K562 (cell line): ENCODE measurements around the gene WNK2. TPM values are rescaled to one million over a fixed set of nuclear protein-coding genes. Genes with fewer than 3 reads are reported as not detected.

Source experiments
- ATAC-seq: fragments of 200-7000 bp; cut with Tn5 transposase; 3 replicates; pipeline ENCODE4 v1.9.1; 2020; ENCODE audit warnings: moderate library complexity
- BruUV-seq: library from RNA; stranded (reverse); fragments of 400-500 nt; replicated peaks from 2 replicates; lab custom pipeline; 2021; lab: Mats Ljungman, UMichigan
- CTCF ChIA-PET: fragments of 300-600 bp; formaldehyde crosslinking; extraction: SDS; loops from one replicate; lab custom pipeline; 2021; ENCODE audit warnings: low intra/inter-chr PET ratio; lab: Yijun Ruan, JAX
- POLR2A ChIA-PET: fragments of 300-600, 350-650 bp; sonication (Branson Sonifier 250); formaldehyde crosslinking; extraction: SDS; loops from one replicate; lab custom pipeline; 2021; ENCODE audit warnings: antibody characterized with exemption, inconsistent platforms; lab: Yijun Ruan, JAX
- DNase-seq, 4 experiments: peaks; one replicate each; pipeline versions ENCODE4 v3.0.0 to v3.0.0-alpha.2; 2011 to 2018; ENCODE audit warnings: low spot score in 3 of 4, mixed read lengths in 3 of 4; ENCODE audit errors: extremely low read depth in 1 of 4
- FAIRE-seq: peaks from 2 replicates; lab custom pipeline; 2011; peaks lifted over from hg19 to GRCh38; lab: Jason Lieb, UNC
- H2AFZ ChIP-seq: 2 replicates; pipeline ENCODE4 v1.6.0; 2011; ENCODE audit warnings: low read depth, low read length, control low read depth, inconsistent platforms
- H3K27ac ChIP-seq: fragments of 200-600 bp; 3 replicates; pipeline ENCODE4 v1.8.0; 2011; ENCODE audit warnings: low read depth, mild to moderate bottlenecking, control low read depth, inconsistent platforms, low read length, moderate library complexity, mixed read lengths; ENCODE audit errors: extremely low read depth
- H3K27me3 ChIP-seq, 2 experiments: fragments of 300-600 bp in 1 of 2; 2 replicates in 1 of 2; 3 replicates in 1 of 2; pipeline versions ENCODE4 v1.6.0 to v1.8.0; 2011; ENCODE audit warnings: inconsistent platforms in 2 of 2, low read length in 2 of 2, mild to moderate bottlenecking in 1 of 2, mixed read lengths in 1 of 2, moderate library complexity in 1 of 2; ENCODE audit not compliant: control insufficient read depth in 2 of 2, insufficient read depth in 2 of 2
- H3K36me3 ChIP-seq: fragments of 300-600 bp; 3 replicates; pipeline ENCODE4 v1.8.0; 2011; ENCODE audit warnings: mild to moderate bottlenecking, low read length, inconsistent platforms; ENCODE audit not compliant: control insufficient read depth, insufficient read depth
- H3K4me1 ChIP-seq, 2 experiments: fragments of 200-600 bp in 1 of 2; replicated peaks in 1 of 2; 2 replicates in 1 of 2; 3 replicates in 1 of 2; pipeline versions ENCODE4 v1.5.1 to v1.8.0; 2011; ENCODE audit warnings: inconsistent platforms in 2 of 2, low read length in 2 of 2, mild to moderate bottlenecking in 1 of 2, mixed read lengths in 1 of 2, moderate library complexity in 1 of 2; ENCODE audit not compliant: control insufficient read depth in 2 of 2, insufficient read depth in 2 of 2
- H3K4me2 ChIP-seq: 2 replicates; pipeline ENCODE4 v1.6.1; 2011; ENCODE audit warnings: low read length, control low read depth, inconsistent platforms, mixed read lengths; ENCODE audit not compliant: insufficient read depth
- H3K4me3 ChIP-seq: fragments of 200-600 bp; sonication (generic), shearing (Covaris generic); 2 replicates; pipeline ENCODE4 v1.5.1; 2016; ENCODE audit warnings: control low read depth, inconsistent platforms
- H3K79me2 ChIP-seq: fragments of 200-600 bp; 3 replicates; pipeline ENCODE4 v1.8.0; 2011; ENCODE audit warnings: low read length, inconsistent platforms; ENCODE audit not compliant: control insufficient read depth, insufficient read depth
- H3K9ac ChIP-seq, 2 experiments: 2 replicates each; pipeline versions ENCODE4 v1.6.0 to v1.6.1; 2011; ENCODE audit warnings: low read depth in 2 of 2, low read length in 2 of 2, control low read depth in 1 of 2, inconsistent platforms in 1 of 2, mild to moderate bottlenecking in 1 of 2, mixed read lengths in 1 of 2; ENCODE audit not compliant: insufficient read depth in 1 of 2
- H3K9me1 ChIP-seq: one replicate; pipeline ENCODE4 v1.6.0; 2011; ENCODE audit warnings: inconsistent platforms, mild to moderate bottlenecking, low read length, moderate library complexity; ENCODE audit not compliant: control insufficient read depth, insufficient read depth
- H3K9me3 ChIP-seq: replicated peaks from 2 replicates; pipeline ENCODE4 v1.5.1; 2011; ENCODE audit warnings: low read depth, low read length, inconsistent platforms; ENCODE audit not compliant: control insufficient read depth, insufficient read depth
- H4K20me1 ChIP-seq: replicated peaks from 2 replicates; pipeline ENCODE4 v1.6.1; 2011; ENCODE audit warnings: low read length, inconsistent platforms, mixed read lengths; ENCODE audit not compliant: control insufficient read depth, insufficient read depth
- EP300 ChIP-seq: IDR thresholded peaks from 2 replicates; pipeline ENCODE4 v1.6.1; 2012; ENCODE audit warnings: low read length, improper control_type of control experiment
- HEY1 ChIP-seq: fragments of 250-450 bp; sonication (Bioruptor Pico); IDR thresholded peaks from 2 replicates; pipeline ENCODE4 v1.5.0; 2020; ENCODE audit warnings: mild to moderate bottlenecking, moderate library complexity, borderline replicate concordance
- NRF1 ChIP-seq, 2 experiments: fragments of 450-650 bp; IDR thresholded peaks in 1 of 2; conservative IDR thresholded peaks in 1 of 2; 2 replicates each; pipeline ENCODE4 v1.6.1; 2014; ENCODE audit warnings: mild to moderate bottlenecking in 2 of 2
- RBM25 ChIP-seq: fragments of 200-400 bp; formaldehyde crosslinking; IDR thresholded peaks from 2 replicates; pipeline ENCODE4 v1.6.1; 2018; ENCODE audit warnings: low read length, low read depth, moderate library complexity; ENCODE audit not compliant: severe bottlenecking
- SIRT6 ChIP-seq: IDR thresholded peaks from one replicate; pipeline ENCODE4 v1.6.1; 2012; ENCODE audit warnings: low read depth, mild to moderate bottlenecking, control low read depth, inconsistent platforms, low read length, moderate library complexity
- SMAD4 ChIP-seq: fragments of 250-450 bp; sonication (Bioruptor Pico); conservative IDR thresholded peaks from 2 replicates; pipeline ENCODE4 v1.8.0; 2021; ENCODE audit warnings: inconsistent platforms, mild to moderate bottlenecking, moderate library complexity
- THRA ChIP-seq: fragments of 450-650 bp; IDR thresholded peaks from 2 replicates; pipeline ENCODE4 v1.6.1; 2017; ENCODE audit warnings: mild to moderate bottlenecking, moderate library complexity
- XRCC4 ChIP-seq: IDR thresholded peaks from one replicate; pipeline ENCODE4 v1.6.1; 2011; ENCODE audit not compliant: insufficient read depth, insufficient read length; ENCODE audit errors: extremely low read depth
- ZNF197 ChIP-seq: fragments of 200-800 bp; sonication (Bioruptor generic); IDR thresholded peaks from 2 replicates; pipeline ENCODE4 v1.6.1; 2016; ENCODE audit warnings: low read depth, missing genetic modification characterization, missing compliant biosample characterization
- ZNF511 ChIP-seq: sonication (generic); formaldehyde crosslinking; IDR thresholded peaks from 2 replicates; pipeline ENCODE4 v1.8.0; 2022; ENCODE audit warnings: mild to moderate bottlenecking, missing genetic modification reagents
- ZNF696 ChIP-seq: fragments of 250-450 bp; sonication (Bioruptor Pico); conservative IDR thresholded peaks from 2 replicates; pipeline ENCODE4 v1.4.0; 2020; ENCODE audit warnings: mild to moderate bottlenecking, moderate library complexity
- ZSCAN29 ChIP-seq: fragments of 450-650 bp; IDR thresholded peaks from 2 replicates; pipeline ENCODE4 v1.6.1; 2017
- WGBS: fragments of 100-300 bp; shearing (Covaris generic); methylation state at CpG from one replicate; pipeline ENCODE4 v1.1.6; 2016; ENCODE audit warnings: low coverage, mixed read lengths; ENCODE audit not compliant: insufficient coverage; ENCODE audit errors: missing lambda C conversion rate; 5-methylcytosine and 5-hydroxymethylcytosine counted together
- in situ Hi-C: fragments of 300-500 bp; cut with MboI; formaldehyde crosslinking; loops from 4 replicates; pipeline ENCODE4 v1.15.0; 2018; ENCODE audit warnings: inconsistent platforms, mixed read lengths
- intact Hi-C: fragments of 100-400 bp; cut with micrococcal nuclease; formaldehyde crosslinking; loops from 2 replicates; pipeline ENCODE4 v1.14.2; 2022
- polyA plus RNA-seq, 8 experiments: library from polyadenylated mRNA; depleted of rRNA in 4 of 8; stranded (reverse) in 5 of 8; unstranded in 3 of 8; fragments of >200 nt; fragmentation: Nextera tagmentation in 2 of 8; fragmentation: Illumina TruSeq in 1 of 8; extraction: Ambion mirVana in 2 of 8; extraction: Trizol in 1 of 8; gene quantifications; 2 replicates each; pipeline versions ENCODE4 v1.2.1 to v1.2.3, GENCODE V29; 2011 to 2014; ENCODE audit warnings: inconsistent platforms in 1 of 8, missing spikeins in 1 of 8
- total RNA-seq, 7 experiments: library from RNA; depleted of rRNA in 6 of 7; stranded (reverse); fragments of >200 nt in 6 of 7; fragmentation: Illumina TruSeq in 2 of 7; extraction: Trizol in 2 of 7; gene quantifications; 2 replicates each; pipeline versions ENCODE4 v1.2.1 to v1.2.3, GENCODE V29; 2011 to 2021; ENCODE audit warnings: low replicate concordance in 1 of 7

The WNK2 gene
- total and polyA plus RNA-seq, 9 of the 15 experiments (the other 6 are each of a cell fraction or from before 2014, with no cell fraction given): 0.36 to 3.3 (median 0.64) TPM; not detected in 2

- no TSS peak for BruUV-seq
- H2AFZ ChIP-seq: no peak overlapping the region
- no peak for DNase-seq
- H3K9me1 ChIP-seq: no peaks in the 10 kb centered on the region
- no peak for TF ChIP-seq ZNF696 (CRISPR knock-in tag)
- peak; percentile 54; the same call in 1 of the 2 replicates for TF ChIP-seq ZSCAN29
- no peaks in the 10 kb centered on the region for H3K9me3 ChIP-seq
- H3K27ac ChIP-seq: no peak overlapping the region
- in situ Hi-C loops (loop anchor here (10.0 to 25.0 kb wide), 2 partner anchors 202 to 294 kb away; no protein-coding TSS in a partner anchor), intact Hi-C loops (loop anchor here (5.0 kb wide), 1 partner anchor 49 kb away; no protein-coding TSS in a partner anchor)
- peaks cover 32 to 67% of the 10 kb centered on the region in 2 experiments for H3K27me3 ChIP-seq
- H3K36me3 ChIP-seq: no peaks in the 10 kb centered on the region
- FAIRE-seq: no peak
- CTCF ChIA-PET: no interaction called here
- peaks cover 13% of the 10 kb centered on the region for H4K20me1 ChIP-seq
- POLR2A ChIA-PET: interaction anchor here (0.8 kb wide), 1 partner anchor 19 kb away, joined by 4 read pairs; no protein-coding TSS in a partner anchor
- H3K4me3 ChIP-seq: no peak overlapping the region
- no peak for ATAC-seq
- peaks cover 0 to 12% of the 10 kb centered on the region in 2 experiments; a peak in 1 of 5 replicates for H3K4me1 ChIP-seq
- H3K79me2 ChIP-seq: no peaks in the 10 kb centered on the region
- 11% methylated on average over 35 of the region's 35 CpGs for WGBS
- H3K9ac ChIP-seq: no peak overlapping the region; a peak in 1 of 4 replicates
- H3K4me2 ChIP-seq: no peak overlapping the region
Measured at GRCh38 chr9:93306579-93307091, 122.7 kb downstream of the WNK2 start.

- no peak overlapping the region for H3K27ac ChIP-seq
- H3K79me2 ChIP-seq: no peaks in the 10 kb centered on the region
- FAIRE-seq (no peak), DNase-seq (no peak), ATAC-seq (no peak)
- intact Hi-C loops: loop anchor here (5.0 kb wide), 1 partner anchor 50 kb away; no protein-coding TSS in a partner anchor
- ChIA-PET POLR2A (no interaction called here), CTCF (no interaction called here)
- H3K4me3 ChIP-seq: no peak overlapping the region
- TF ChIP-seq EP300 (no peak), ZNF197 (CRISPR knock-in tag) (no peak), SIRT6 (no peak), HEY1 (CRISPR knock-in tag) (no peak), RBM25 (no peak), XRCC4 (no peak), ZNF511 (CRISPR knock-in tag) (no peak), SMAD4 (CRISPR knock-in tag) (no peak), NRF1 (conservative IDR thresholded peaks at IDR 0.05 in 1 of 2, IDR thresholded peaks at IDR 0.05 in 1 of 2) (no peak), THRA (no peak)
- peaks cover 32 to 63% of the 10 kb centered on the region in 2 experiments for H3K27me3 ChIP-seq
- H3K9me1 ChIP-seq: no peaks in the 10 kb centered on the region
- no peaks in the 10 kb centered on the region for H3K9me3 ChIP-seq
- H3K4me1 ChIP-seq: peaks cover 0 to 7% of the 10 kb centered on the region in 2 experiments; a peak in 2 of 5 replicates
- H3K36me3 ChIP-seq: no peaks in the 10 kb centered on the region
- H4K20me1 ChIP-seq: peaks cover 13% of the 10 kb centered on the region
- no peak overlapping the region for H2AFZ ChIP-seq
- BruUV-seq: no TSS peak
- no peak overlapping the region for H3K9ac ChIP-seq
- 10% methylated on average over 24 of the region's 24 CpGs for WGBS
- in situ Hi-C loops: loop anchor here (10.0 to 25.0 kb wide), 2 partner anchors 203 to 295 kb away; no protein-coding TSS in a partner anchor
- no peak overlapping the region for H3K4me2 ChIP-seq
Measured at GRCh38 chr9:93307468-93308157, 123.7 kb downstream of the WNK2 start.
